GM12865 (cell line): Measurements from ENCODE around the gene KRTAP3-1.

Source experiments
- DNase-seq: peaks from one replicate; pipeline ENCODE4 v3.0.0; 2010; ENCODE audit warnings: low read depth
- H3K4me3 ChIP-seq: 2 replicates; pipeline ENCODE4 v1.5.1; 2011; ENCODE audit warnings: mild to moderate bottlenecking, low read depth, low read length, control low read depth
- CTCF ChIP-seq: IDR thresholded peaks from 2 replicates; pipeline ENCODE4 v1.5.1; 2011; ENCODE audit warnings: low read length, control low read depth, low read depth, inconsistent platforms; ENCODE audit not compliant: insufficient read depth; ENCODE audit errors: missing control alignments

Gene KRTAP3-1

GRCh38 chr17:40992666-40993065 lies 16.3 kb downstream of the KRTAP3-1 start:
- no peak for TF ChIP-seq CTCF
- DNase-seq, result no peak
- H3K4me3 ChIP-seq, result no peak overlapping the region

- no peak for TF ChIP-seq CTCF
- H3K4me3 ChIP-seq, result no peak overlapping the region
- no peak for DNase-seq
Observed at GRCh38 chr17:40986920-40987319, 22.0 kb downstream of the KRTAP3-1 start.

DNA sequence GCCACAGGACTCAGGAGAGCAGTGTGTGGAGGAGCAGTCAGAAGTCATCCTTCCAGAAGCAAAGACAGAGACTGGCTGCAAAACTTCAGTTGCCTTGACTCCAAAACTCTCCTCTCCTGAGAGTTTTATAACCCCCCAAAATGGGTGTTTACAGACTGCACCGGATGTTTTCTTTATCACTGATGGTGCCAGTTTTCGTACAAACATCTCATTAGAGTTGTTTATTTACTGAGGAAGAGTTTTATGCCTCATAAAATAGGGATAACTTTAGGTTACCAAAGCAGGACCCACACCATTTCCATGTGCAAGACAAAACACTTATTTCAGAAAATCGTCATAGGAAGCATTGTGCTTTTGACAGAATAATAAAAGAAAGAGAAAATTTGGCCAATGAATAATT lies 24.7 kb downstream of the KRTAP3-1 start, which contains the start of gene KRT40:
KRT40 (minus strand) TSS at position 101 of the 400 bp plus-strand sequence; CDS start at position 48, 53 bp downstream.
- DNase-seq, result no peak
- no peak within 1 kb of the TSS for H3K4me3 ChIP-seq
- TF ChIP-seq CTCF, result no peak

DNA sequence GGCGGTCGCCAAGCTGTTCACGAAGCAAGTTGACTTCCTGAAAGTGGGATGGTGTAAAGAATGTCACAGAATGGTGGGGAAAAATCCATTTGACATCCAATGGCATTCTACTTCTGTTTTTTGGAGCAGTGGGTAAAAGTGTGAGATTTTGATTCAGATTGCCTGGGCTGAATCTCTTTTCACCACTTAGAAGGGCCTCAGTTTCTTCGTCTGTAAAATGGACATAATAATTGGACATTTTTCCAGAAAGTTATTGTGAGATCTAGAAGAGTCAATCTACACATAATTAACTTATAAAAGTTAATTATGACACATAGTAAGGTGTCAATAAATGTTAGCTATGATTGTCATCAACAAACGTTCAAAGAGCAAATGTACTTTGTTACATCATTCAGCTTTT lies 27.8 kb downstream of the KRTAP3-1 start:
- no peak for TF ChIP-seq CTCF

GRCh38 chr17:40980596-40980995 lies 28.3 kb downstream of the KRTAP3-1 start:
- H3K4me3 ChIP-seq, result no peak overlapping the region
- TF ChIP-seq CTCF, result no peak
- DNase-seq, result no peak

More for the DNA sequence above, 27.8 kb downstream of the KRTAP3-1 start:
- no peak overlapping the region for H3K4me3 ChIP-seq
- no peak for DNase-seq

DNA sequence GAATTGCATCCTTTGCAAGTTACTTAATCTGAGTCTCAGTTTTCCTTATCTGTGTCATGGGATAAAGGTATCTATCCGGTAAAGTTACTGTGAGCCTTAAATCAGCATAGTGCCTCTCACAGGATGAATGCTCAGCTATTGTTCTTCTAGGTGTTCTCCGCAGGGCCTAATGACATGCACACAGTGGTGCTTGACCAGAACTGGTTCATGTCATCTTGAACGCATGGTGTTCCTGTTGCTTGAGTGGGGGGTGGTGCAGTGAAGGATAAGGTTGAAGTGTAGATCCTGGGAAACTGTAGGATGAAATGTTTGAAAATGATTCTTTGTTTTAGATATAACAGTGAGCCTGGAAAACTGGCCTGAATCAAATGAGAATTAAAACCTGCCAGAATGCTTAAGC lies 28.8 kb downstream of the KRTAP3-1 start:
- H3K4me3 ChIP-seq, result no peak overlapping the region
- no peak for DNase-seq
- TF ChIP-seq CTCF, result no peak

GRCh38 chr17:40978575-40979151 lies 30.3 kb downstream of the KRTAP3-1 start:
- no peak overlapping the region for H3K4me3 ChIP-seq
- TF ChIP-seq CTCF, result no peak
- DNase-seq, result no peak
